GM19397 (cell line): ENCODE results near the gene SP1.
"Not testable (repeated sequence)": the region's sequence is repeated elsewhere in the genome, so short reads cannot be mapped to it uniquely, and the experiment has no call there.

Experiments
- ATAC-seq: cut with Tn5 transposase; IDR thresholded peaks from one replicate; pipeline ENCODE4 v1.9.1; 2021; ENCODE audit warnings: mild to moderate bottlenecking, moderate library complexity; ENCODE audit not compliant: unreplicated experiment

SP1 gene

DNA sequence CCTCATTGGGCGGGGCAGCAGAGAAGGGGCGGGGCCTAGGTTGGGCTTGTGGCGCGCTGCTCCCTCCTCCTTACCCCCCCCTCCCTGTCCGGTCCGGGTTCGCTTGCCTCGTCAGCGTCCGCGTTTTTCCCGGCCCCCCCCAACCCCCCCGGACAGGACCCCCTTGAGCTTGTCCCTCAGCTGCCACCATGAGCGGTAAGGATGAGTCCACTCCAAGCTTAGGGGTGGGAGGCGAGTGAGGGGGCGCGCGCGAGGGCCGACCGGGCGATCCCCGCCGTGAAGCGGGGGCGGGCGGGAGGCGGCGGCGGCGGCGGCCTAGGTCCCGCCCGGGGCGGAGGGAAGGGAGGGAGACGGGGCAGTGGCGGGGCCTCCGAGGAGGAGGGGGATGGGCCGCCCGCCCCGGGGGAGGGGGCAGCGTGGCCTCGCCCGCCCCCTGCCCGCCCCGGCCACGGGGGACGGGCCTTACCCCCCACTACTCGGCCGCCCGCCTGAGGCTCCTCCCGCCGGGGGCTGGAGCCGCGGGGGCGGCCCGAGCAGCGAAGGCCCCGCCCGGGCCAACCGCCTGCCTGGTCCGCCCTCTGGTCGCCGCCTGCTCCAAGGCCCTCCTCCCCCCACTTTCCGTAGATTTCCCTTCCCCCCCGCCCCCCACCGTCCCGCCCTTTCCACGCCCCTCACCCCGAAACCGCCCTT, at the start of gene SP1:
Gene SP1, plus strand, starts transcription at position 73 of the 690 bp plus-strand sequence. Its CDS starts 116 bp downstream, at position 189.
- ATAC-seq: peak; percentile 53

DNA sequence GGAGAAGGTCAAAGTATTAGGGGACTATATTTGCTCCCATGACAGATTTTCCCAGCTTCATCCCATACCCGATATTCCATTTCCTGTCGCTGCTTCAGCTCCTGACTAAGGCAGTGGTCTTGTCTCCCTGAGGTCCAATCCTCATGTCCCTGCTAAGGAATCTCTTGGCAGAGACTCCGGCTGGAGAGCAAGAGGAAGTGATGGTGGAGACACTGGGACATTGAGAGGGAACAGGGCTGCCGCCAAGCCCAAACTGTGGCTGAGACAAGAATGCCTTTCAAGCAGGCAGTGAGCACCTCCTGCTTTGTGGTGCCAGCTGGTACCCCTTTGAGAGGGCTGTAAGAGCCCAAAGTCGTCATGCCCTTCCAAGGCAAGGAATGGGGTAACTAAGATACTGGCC, 49.3 kb upstream of the SP1 start:
- ATAC-seq: no peak

DNA sequence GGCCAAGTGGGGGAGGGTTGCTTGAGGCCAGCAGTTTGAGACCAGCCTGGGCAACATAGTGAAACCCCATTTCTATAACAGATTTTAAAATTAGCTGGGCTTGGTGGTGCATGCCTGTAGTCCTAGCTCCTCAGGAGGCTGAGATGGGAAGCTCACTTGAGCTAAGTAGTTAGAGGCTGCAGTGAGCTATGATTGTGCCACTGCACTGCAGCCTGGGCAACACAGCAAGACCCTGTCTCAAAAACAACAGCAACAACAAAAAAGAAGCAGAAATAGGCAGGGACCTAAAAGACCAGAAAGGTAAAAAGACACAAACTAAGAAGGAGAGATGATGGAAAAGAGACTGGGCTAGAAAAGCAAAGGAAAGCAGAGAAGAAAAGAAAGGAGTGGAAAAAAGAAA, 47.6 kb upstream of the SP1 start:
- not testable (repeated sequence) for ATAC-seq

DNA sequence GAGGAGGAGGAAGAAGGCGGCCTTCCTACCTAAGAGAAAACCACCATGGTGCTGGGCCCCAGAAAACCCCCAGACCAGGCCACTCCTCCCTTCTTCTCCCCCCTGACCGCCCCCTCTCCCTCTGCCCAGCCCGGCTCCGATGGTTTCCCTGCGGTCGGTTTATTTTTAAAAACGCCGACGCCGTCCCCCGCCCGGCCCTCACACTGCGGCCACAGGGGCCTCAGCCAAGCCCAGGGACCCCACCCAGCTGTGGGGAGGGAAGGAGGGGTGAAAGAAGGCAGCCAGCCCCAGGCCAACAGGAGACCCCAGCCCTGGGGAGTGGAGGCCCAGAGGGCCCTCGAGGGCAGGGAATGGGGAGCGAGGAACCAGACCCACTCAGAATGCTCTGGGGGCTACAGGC, 47.2 kb upstream of the SP1 start:
- ATAC-seq: no peak

DNA sequence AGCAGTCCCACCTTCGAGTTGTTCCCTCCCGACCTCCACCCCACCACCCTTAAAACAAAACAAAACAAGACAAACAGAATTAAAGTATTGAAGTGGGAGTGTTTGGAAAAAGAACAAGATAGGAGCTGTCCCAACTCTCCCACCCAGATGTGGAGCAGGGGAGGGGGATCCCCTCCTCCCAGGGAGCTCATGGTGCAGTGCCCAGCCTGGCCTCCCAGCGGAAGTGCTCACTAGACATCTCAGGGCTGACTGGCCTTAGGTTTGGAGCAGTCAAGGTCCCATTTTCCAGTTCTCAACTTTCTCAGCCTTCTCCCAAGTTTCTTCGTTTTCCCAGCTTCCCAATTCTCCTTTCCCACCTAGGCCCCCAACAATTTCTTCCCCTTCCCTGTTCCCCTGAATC, 46.7 kb upstream of the SP1 start:
- no peak for ATAC-seq

DNA sequence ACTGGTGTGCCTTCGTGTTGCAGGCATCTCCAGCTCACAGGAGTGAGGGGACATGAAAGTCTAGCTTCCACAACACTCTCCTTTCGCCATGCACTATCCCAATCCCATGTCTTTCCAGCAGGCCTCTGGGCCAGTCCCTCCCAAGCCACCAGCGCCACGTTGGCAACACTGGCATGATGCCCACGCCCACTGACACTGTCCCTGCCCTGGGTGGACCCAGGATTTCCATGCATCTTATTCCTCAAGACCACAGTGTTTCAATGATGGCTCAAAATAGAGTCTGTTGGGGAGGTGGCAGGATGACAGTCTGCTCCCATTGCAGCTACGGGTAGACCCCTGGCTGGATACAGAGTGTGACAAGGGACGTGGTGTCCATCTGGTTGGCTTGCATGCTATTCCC, 46.1 kb upstream of the SP1 start:
- ATAC-seq: no peak

DNA sequence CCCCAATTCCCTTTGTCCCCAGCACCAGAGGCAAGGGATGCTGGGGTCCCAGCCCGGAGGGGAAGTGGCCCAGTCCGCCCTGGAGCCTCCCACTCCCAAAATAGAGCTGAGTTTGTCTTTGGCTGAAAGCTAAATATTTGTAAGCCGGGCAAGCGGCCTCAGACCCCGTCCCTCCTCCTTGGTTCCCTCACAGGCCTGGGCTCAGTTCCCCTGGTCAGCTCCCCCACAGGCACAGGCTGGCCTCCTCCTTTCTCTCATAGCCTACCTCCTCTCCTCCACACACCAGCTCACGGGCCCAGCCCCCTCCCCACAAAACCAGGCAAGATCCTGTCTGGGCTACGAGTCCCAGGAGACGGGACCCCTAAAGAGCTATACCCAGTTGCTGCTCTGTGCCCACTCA, 45.2 kb upstream of the SP1 start:
- ATAC-seq: no peak

DNA sequence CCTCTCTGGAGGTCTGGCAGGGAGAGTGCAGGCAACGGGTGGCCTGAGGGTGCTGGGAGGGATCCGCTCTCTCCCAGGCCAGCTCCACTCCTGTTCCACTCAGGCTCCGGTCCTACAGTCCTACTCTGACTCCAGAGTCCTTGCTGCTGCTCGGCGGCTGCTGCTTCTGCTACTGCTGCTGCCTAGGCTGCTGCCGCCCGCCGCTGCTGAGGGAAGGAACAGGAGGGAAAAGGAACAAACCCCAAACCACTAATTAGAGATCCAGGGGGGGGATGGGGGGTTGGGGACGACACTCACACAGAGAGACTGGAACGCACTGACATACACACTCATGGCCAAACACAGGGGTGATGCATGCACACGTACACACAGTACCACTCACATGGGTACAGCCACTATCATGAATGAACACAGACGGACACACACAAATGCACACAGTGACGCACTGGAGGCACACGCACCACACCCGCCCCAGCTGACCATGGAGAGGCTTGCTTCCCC, 43.7 kb upstream of the SP1 start, which contains the start of gene SP7:
Gene SP7, minus strand, starts transcription at position 174 of the 501 bp plus-strand sequence. CDS start 708 bp downstream, outside the sequence.
- ATAC-seq: no peak

DNA sequence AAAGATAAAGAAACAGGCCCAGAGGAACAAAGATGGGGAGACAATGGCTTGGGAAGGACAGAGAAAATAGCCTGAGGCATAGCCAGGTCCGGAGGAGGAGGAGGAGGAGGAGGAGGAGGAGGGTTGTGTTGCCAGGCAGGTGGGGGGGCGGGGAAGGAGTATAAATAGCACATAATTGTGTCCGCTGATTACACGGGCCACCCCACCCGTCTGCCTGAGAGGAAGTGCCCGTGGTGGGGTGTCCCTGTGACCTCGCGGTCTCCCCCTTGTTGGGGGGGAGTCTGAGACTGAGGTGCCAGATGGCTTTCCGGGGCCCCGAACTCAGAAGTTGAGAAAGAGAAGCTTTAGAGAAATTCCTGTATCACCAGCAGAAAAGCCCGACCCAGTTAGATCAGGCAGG, 42.0 kb upstream of the SP1 start:
- ATAC-seq: no peak

DNA sequence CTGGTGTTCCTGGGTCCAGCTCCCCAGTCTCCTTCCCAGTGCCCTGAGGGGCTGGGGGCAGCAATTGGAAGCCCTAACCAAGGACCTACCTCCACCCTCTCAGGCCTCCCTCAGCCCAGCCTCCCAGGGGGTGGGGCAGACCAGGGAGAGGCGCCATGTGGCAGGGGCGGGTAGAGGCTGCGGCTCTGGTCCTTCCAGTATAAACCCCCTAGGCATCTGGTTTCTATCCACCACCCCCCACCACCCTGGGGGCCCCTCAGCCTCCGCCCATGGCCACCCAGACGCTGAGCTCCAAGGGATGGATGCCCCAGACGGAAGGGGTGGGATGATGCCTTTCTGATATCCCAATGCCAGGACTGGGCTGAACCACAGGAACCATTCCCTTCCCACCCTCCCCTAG, 41.1 kb upstream of the SP1 start:
- no peak for ATAC-seq

DNA sequence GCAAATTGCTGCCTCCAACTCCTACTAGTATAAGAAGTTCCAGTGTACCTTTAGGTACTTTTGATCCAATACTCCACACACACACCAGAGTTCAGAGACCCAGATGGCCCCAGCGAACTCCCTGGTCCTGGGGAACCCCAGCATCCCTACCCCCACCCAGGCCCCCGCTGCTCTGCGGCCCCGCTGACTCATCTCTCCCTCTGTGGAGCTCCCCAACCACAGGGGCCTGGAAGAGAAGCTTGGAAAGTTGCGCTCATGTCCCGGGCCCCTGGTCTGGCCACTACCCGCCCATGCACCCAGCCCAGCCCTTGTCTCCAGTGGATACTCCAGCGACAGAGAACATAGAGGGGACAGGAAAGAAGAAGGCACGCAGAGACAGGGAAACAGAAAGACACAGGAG, 39.6 kb upstream of the SP1 start:
- no peak for ATAC-seq

DNA sequence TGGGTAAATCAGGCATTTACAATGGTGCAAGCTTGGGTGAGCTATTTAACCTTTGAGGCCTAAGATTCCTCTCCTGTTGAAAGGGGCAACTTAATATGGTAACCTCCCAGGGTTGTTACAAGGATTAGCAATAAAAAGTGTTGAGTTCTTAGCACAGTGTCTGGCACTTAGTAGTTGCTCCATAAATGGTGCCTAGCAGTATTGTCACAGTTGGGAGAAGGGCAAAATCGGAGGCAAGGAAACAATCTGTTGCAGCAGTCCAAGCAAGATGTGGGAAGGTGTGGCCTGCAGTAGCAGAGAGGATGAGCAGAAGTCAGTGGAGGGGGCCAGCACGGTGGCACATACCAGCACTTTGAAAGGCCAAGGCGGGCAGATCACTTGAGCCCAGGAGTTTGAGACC, 36.5 kb upstream of the SP1 start:
- no peak for ATAC-seq

DNA sequence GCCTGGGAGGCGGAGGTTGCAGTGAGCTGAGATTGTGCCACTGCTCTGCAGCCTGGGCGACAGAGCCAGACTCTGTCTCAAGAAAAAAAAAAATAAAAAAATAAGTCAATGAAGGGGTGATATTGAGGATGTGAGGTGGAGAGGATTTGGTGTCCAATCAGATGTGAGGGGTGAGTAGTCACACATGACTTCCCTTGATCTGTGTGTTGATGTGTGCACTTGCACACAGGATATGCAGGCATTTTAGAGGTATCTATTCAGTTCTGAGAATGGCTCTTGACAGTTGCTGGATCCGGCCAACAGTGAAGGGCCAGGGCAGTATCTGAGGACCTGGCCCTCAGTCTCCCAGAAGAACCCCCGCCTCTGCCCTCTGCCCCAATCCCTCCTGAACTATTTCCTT, 36.0 kb upstream of the SP1 start:
- no peak for ATAC-seq

DNA sequence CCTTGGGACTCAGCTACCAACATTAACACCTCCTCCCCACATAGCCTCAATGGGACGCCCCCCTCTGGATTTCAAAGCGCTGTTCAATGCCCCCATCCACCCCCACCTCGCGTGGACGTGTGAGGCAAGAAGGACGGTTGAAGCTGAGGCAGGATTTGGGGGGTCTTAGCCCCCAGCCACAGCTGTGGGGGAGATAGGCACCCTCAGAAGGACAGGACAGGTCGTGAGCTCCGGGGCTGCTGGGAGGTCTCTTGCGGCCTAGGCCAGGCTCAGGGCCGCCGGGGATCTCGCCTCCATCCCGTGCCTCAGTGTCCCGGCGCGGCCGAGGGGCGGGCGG, 35.5 kb upstream of the SP1 start:
- peak; percentile 27 for ATAC-seq

DNA sequence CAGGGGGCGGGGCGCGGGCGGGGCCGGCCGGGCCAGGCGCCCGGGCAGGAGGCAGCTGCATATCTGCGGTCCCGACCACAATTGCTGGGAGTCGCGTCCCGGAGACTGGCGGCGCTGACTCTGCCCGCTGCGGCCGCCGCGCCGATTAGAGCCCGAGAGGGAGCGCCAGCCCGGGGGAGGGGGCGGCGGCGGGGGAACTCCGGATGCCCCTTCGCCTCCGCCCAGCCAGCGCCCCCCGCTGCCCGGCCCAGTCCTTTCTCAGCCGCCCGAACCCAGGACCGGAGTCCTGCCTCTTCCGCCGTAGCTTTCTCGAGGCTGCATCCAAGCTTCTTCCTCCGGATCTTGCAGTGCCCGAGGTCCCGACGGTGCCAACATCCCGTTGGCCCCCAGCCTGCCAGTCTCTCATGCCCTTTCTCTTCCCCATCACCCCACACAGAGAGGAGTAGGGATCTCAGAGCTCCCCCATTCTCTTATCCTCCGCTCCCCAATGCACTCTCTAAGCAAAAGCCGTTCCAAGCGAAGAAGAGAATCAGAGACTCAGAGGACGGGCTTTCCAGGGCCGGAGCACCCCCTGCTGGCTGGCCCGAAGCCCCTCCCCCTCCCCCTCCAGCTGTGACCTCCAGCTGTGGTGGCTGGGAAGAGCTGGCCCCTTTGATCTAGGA, 35.0 kb upstream of the SP1 start:
- ATAC-seq: peak; percentile 65

DNA sequence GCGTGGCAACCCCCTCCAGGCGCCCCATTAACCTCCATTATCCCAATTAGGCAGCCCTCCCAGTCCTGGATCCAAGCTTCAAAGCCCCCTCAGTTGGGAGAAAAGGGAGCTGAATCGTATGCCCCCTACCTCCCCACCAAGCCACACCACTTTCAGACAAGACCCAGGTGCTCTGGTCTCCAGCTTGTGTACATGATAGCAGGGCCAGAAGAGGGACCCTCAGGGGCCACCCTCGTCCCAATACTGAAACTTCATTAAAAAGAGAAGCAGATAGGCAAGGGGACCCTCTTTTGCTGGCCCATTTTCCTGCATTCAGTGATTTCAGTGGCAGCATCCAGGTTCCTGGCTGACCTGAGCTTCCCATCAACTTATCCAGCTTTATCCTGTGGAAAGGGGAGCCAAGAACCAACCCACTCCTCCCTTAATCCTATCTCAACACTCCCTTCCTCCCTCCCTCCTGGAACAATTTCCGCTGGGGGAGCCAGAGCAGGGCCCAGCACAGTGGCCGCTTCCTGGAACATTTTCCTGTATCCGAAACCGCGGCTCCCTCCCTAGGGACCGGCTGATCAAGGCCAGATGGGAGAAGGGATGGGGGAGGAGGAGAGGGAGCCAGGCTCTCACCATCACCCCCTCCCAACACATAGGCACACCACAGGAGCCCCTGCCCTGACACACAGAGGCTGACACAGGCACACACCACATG, 34.3 kb upstream of the SP1 start:
- no peak for ATAC-seq

DNA sequence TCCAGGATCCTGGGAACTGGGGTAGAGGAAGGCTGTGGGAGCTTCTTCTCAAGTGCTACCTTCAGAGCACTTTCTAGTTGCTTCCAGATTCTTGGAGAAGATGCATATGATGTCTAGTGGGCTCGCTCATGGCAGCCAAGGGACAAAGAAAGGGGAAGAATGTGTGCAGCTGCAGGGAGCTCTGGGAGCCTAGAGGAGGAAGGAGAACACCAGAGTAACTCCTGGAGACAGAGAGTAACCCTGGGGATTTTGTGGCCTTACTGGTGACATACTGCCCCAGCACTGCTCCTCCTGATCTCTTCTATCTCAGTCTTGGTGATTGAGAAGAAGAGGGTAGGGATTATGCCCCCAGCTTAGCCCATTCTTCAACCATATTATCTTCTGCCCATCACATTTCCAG, 33.5 kb upstream of the SP1 start:
- ATAC-seq: no peak

DNA sequence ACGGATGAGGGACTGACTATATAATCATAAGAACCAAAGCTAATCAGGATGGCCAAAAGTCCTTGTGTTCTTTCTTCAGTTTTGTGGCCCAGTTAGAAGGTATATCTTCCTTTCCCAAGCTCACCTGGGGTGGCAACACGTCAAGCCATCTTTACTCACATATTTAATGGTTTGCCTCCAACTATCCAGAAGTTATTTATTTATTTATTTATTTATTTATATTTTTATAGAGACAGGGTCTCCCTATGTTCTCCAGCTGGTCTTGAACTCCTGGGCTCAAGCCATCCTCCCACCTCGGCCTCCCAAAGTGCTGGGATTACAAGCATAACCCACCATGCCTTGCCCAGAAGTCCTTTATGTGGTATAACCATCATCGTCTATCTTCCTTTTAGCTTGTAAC, 32.1 kb upstream of the SP1 start:
- no peak for ATAC-seq

DNA sequence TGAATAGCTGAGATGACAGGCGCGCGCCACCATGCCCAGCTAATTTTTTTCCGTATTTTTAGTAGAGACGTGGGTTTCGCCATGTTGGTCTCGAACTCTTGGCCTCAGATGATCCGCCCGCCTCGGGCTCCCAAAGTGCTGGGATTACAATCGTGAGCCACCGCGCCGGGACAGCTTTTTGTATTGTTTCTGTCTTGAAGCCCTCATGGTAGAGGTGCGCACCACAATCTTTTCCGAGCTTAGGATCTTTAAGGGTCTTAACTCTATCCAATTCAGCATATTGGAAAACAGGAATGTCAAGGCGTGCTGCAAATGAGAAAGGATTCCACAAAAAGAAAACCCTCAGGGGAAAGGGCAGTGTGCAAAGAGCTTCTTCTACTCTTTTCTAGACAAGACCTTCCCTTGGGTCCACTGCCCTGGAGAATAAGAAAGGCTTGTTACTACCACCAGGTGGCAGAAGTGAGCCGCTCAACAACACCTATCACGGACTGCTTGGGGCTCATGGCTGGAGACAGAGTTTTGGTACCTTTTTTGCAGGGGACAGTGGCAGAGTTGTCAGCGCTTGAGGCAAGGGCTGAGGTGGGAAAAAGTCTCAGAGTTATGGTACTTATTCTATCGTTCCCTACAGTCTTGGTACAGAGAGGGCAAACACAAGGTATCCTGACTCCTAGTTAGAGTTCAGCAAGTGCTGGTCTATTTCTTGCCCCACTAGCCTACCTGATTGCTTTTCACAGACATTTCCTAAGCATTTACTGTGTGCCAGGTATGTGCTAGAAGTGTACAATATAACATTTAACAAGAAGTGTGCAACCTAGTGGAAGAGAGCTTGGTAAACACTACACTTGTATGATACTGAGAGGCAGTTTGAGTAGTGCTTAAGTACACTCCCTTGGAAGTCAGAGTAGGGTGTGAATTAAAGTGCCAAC, 27.4 kb upstream of the SP1 start:
- ATAC-seq: no peak

DNA sequence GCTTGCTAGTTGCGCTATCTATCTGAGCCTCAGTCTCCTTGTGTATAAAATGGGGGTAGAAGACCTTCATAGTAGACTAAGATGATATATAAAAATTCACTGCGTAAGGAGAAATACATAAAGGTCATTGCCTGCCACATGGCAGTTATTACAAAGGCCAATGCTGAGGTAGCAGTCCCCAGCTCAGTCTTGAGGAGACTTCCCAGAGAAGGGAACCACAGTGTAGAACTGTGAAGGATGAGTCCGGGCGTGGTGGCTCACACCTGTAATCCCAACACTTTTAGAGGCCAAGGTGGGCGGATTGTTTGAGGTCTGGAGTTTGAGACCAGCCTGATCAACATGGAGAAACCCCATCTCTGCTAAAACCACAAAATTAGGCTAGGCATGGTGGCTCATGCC, 26.7 kb upstream of the SP1 start:
- ATAC-seq: no peak

DNA sequence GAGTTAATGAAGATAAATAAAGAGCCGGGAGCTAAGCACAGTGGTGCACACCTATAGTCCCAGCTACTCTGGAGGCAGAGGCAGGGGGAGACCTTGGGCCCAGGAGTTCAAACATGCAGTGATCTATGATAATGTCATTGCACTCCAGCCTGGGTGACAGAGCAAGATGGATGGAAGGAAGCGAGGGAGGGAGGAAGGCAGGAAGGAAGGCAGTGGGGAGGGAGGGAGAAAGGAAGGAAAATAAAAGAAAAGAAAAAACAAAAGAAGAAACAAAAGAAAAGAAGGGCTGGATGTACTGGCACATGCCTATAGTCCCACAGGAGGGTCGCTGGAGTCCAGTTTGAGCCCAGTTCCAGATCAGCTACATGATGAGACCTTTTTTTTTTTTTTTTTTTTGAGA, 24.9 kb upstream of the SP1 start:
- no peak for ATAC-seq
